NB4 (cell line): ENCODE results near the gene LIX1.

Source experiments
- DNase-seq: peaks from one replicate; pipeline ENCODE4 v3.0.0; 2010; ENCODE audit warnings: low read depth
- H3K4me3 ChIP-seq: one replicate; pipeline ENCODE4 v1.5.1; 2011; ENCODE audit warnings: mild to moderate bottlenecking, low read depth, low read length, moderate library complexity
- CTCF ChIP-seq: IDR thresholded peaks from one replicate; pipeline ENCODE4 v1.5.1; 2012; ENCODE audit warnings: low read depth, low read length
- MAX ChIP-seq: IDR thresholded peaks from 2 replicates; pipeline ENCODE4 v1.6.1; 2011; ENCODE audit warnings: low read depth, low read length
- MYC ChIP-seq: IDR thresholded peaks from 2 replicates; pipeline ENCODE4 v1.6.1; 2011; ENCODE audit warnings: low read depth, low read length
- POLR2A ChIP-seq: IDR thresholded peaks from 2 replicates; pipeline ENCODE4 v1.6.1; 2011; ENCODE audit warnings: mild to moderate bottlenecking; ENCODE audit not compliant: insufficient read length; ENCODE audit errors: extremely low read depth

The LIX1 gene

GRCh38 chr5:97097326-97098230, 44.8 kb downstream of the LIX1 start:
- TF ChIP-seq CTCF (no peak), POLR2A (no peak), MYC (peak; percentile 40; the same call in 1 of the 2 replicates), MAX (no peak)
- DNase-seq = peak; percentile 62

DNA sequence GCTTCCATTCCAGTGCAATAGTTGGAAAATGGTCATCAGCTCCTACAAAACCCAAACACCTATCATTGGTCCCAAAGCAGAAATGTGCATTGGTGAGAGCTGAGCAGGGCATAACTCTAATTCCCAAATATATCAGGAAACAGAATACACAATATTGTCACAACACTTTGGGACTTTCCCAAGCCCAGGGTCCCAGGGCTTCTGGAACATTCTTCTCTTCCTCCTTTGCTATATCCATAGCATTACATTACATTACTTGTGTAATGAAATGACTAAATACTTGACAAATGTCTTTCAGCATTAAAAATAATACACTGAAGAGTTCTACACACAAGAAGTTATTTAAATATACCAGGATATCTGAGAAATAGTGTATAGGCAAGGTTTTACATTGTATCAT, 45.6 kb downstream of the LIX1 start:
- TF ChIP-seq MAX (no peak), CTCF (no peak), POLR2A (no peak), MYC (no peak)
- no peak overlapping the region for H3K4me3 ChIP-seq
- DNase-seq = no peak

More at GRCh38 chr5:97097326-97098230, 44.8 kb downstream of the LIX1 start:
- H3K4me3 ChIP-seq = peak overlapping the region; percentile 1

GRCh38 chr5:97096191-97096590, 46.2 kb downstream of the LIX1 start:
- no peak overlapping the region for H3K4me3 ChIP-seq
- TF ChIP-seq CTCF (no peak), MYC (no peak), MAX (no peak), POLR2A (no peak)
- no peak for DNase-seq

- no peak for DNase-seq
- TF ChIP-seq POLR2A (no peak), CTCF (no peak), MYC (no peak), MAX (no peak)
- H3K4me3 ChIP-seq = no peak overlapping the region
Measured at GRCh38 chr5:97095318-97095732, 47.1 kb downstream of the LIX1 start.

GRCh38 chr5:97094579-97095317, 47.7 kb downstream of the LIX1 start:
- DNase-seq = no peak
- H3K4me3 ChIP-seq = no peak overlapping the region
- TF ChIP-seq MAX = no peak
- TF ChIP-seq MYC = no peak
- no peak for TF ChIP-seq POLR2A
- no peak for TF ChIP-seq CTCF
